Measurements from ENCODE around the gene OR13J1.
"Not testable (repeated sequence)": the region's sequence is repeated elsewhere in the genome, so short reads cannot be mapped to it uniquely, and the experiment has no call there.

The OR13J1 gene

GRCh38 chr9:35904338-35904737 lies 34.1 kb upstream of the OR13J1 start:
- FAIRE-seq: no peak

GRCh38 chr9:35903049-35903448 lies 32.8 kb upstream of the OR13J1 start:
- FAIRE-seq: peak; percentile 70

- FAIRE-seq: no peak
These were observed 28.8 kb upstream of the OR13J1 start for GRCh38 chr9:35899021-35899420.

GRCh38 chr9:35898337-35898736 lies 28.1 kb upstream of the OR13J1 start:
- no peak for FAIRE-seq

- not testable (repeated sequence) for FAIRE-seq
These were observed 27.3 kb upstream of the OR13J1 start for GRCh38 chr9:35897376-35898099.

GRCh38 chr9:35896570-35896969 lies 26.4 kb upstream of the OR13J1 start:
- peak; percentile 23 for FAIRE-seq

GRCh38 chr9:35892051-35892450 lies 21.9 kb upstream of the OR13J1 start:
- no peak for FAIRE-seq

- no peak for FAIRE-seq
These were observed 21.4 kb upstream of the OR13J1 start for GRCh38 chr9:35891646-35892045.

- FAIRE-seq: not testable (repeated sequence)
These were observed 14.7 kb upstream of the OR13J1 start for GRCh38 chr9:35884908-35885307.

GRCh38 chr9:35882996-35883395 lies 12.8 kb upstream of the OR13J1 start:
- no peak for FAIRE-seq

GRCh38 chr9:35882263-35882848 lies 12.2 kb upstream of the OR13J1 start:
- peak; percentile 95 for FAIRE-seq

GRCh38 chr9:35872505-35872904 lies 2.3 kb upstream of the OR13J1 start:
- FAIRE-seq: no peak

- FAIRE-seq: no peak
These were observed 1.3 kb upstream of the OR13J1 start for GRCh38 chr9:35871545-35871944.

- FAIRE-seq: no peak
These were observed 482 bp downstream of the OR13J1 start for GRCh38 chr9:35869621-35870216.

GRCh38 chr9:35868933-35869332 lies 1.3 kb downstream of the OR13J1 start:
- FAIRE-seq: no peak

GRCh38 chr9:35867538-35867937 lies 2.7 kb downstream of the OR13J1 start:
- FAIRE-seq: no peak

- no peak for FAIRE-seq
These were observed 5.4 kb downstream of the OR13J1 start for GRCh38 chr9:35864695-35865255.

GRCh38 chr9:35863583-35863982 lies 6.6 kb downstream of the OR13J1 start:
- FAIRE-seq: no peak

GRCh38 chr9:35862328-35862727 lies 7.9 kb downstream of the OR13J1 start:
- FAIRE-seq: no peak

GRCh38 chr9:35861161-35861897 lies 8.9 kb downstream of the OR13J1 start:
- no peak for FAIRE-seq

- peak; percentile 96 for FAIRE-seq
These were observed 10.2 kb downstream of the OR13J1 start for GRCh38 chr9:35859990-35860339.

- FAIRE-seq: no peak
These were observed 10.8 kb downstream of the OR13J1 start for GRCh38 chr9:35859310-35859989.

GRCh38 chr9:35858458-35858857 lies 11.7 kb downstream of the OR13J1 start:
- no peak for FAIRE-seq
